HCT116 (cell line): Measurements from ENCODE around the gene OAS2. TPM values are rescaled to one million over a fixed set of nuclear protein-coding genes. Genes with fewer than 3 reads are reported as not detected.

Experiments used
- ATAC-seq: fragments of 200-7000 bp; cut with Tn5 transposase; 2 replicates; pipeline ENCODE4 v1.9.1; 2020; ENCODE audit warnings: mild to moderate bottlenecking, moderate library complexity
- BruUV-seq: library from RNA; stranded (reverse); fragments of 400-500 nt; replicated peaks from 2 replicates; lab custom pipeline; 2021; lab: Mats Ljungman, UMichigan
- CTCF ChIA-PET: fragments of 300-600 bp; sonication (Branson Sonifier 250); formaldehyde crosslinking; loops from one replicate; lab custom pipeline; 2021; ENCODE audit warnings: antibody characterized with exemption; lab: Charles Lee
- POLR2A ChIA-PET: fragments of 300-600, 350-600 bp; sonication (Branson Sonifier 250); formaldehyde crosslinking; loops from one replicate; lab custom pipeline; 2021; ENCODE audit warnings: antibody characterized with exemption; lab: Charles Lee
- RAD21 ChIA-PET, 2 experiments: fragments of 300-600 bp; sonication (Branson Sonifier 250); formaldehyde crosslinking; loops; one replicate each; lab custom pipeline; 2023; ENCODE audit warnings: low total read pairs in 2 of 2; ENCODE audit not compliant: uncharacterized antibody in 2 of 2, unreplicated experiment in 2 of 2, low non-redundant PET in 1 of 2; lab: Charles Lee
- DNase-seq: peaks from one replicate; pipeline ENCODE4 v3.0.0-alpha.2; 2010; ENCODE audit warnings: low read depth, low spot score
- H2AFZ ChIP-seq: fragments of 200-600 bp; shearing (Covaris generic), sonication (generic); 2 replicates; pipeline ENCODE4 v1.6.1; 2017; ENCODE audit warnings: low read depth, mixed run types, mixed read lengths, antibody characterized with exemption, low read length; ENCODE audit not compliant: poor library complexity, severe bottlenecking
- H3K27ac ChIP-seq: 2 replicates; pipeline ENCODE4 v1.5.1; 2012; ENCODE audit warnings: low read depth, low read length
- H3K27me3 ChIP-seq: fragments of 200-600 bp; sonication (generic); 2 replicates; pipeline ENCODE4 v1.6.1; 2016; ENCODE audit warnings: mixed run types, low read length, mixed read lengths; ENCODE audit not compliant: insufficient read depth
- H3K36me3 ChIP-seq, 2 experiments: fragments of 200-500 bp in 1 of 2; fragments of 200-600 bp in 1 of 2; sonication (Bioruptor generic) in 1 of 2; sonication (generic) in 1 of 2; 2 replicates each; pipeline versions ENCODE4 v1.5.1 to v1.6.1; 2014 to 2016; ENCODE audit warnings: low read length in 2 of 2, inconsistent platforms in 1 of 2, mixed read lengths in 1 of 2, mixed run types in 1 of 2; ENCODE audit not compliant: insufficient read depth in 2 of 2, control insufficient read depth in 1 of 2
- H3K4me1 ChIP-seq, 2 experiments: fragments of 200-600 bp in 1 of 2; sonication (generic) in 1 of 2; 2 replicates each; pipeline versions ENCODE4 v1.5.1 to v1.6.1; 2012 to 2017; ENCODE audit warnings: low read length in 2 of 2, inconsistent platforms in 1 of 2, mild to moderate bottlenecking in 1 of 2, mixed read lengths in 1 of 2, mixed run types in 1 of 2, moderate library complexity in 1 of 2; ENCODE audit not compliant: insufficient read depth in 2 of 2, control insufficient read depth in 1 of 2
- H3K4me2 ChIP-seq: fragments of 200-600 bp; sonication (generic); 2 replicates; pipeline ENCODE4 v1.6.1; 2017; ENCODE audit warnings: mixed run types, low read length, mixed read lengths
- H3K4me3 ChIP-seq, 2 experiments: fragments of 200-600 bp in 1 of 2; sonication (generic) in 1 of 2; replicated peaks in 1 of 2; 2 replicates each; pipeline ENCODE4 v1.5.1; 2011 to 2016; ENCODE audit warnings: low read length in 2 of 2, control low read depth in 1 of 2, low read depth in 1 of 2, mild to moderate bottlenecking in 1 of 2, mixed read lengths in 1 of 2, mixed run types in 1 of 2
- H3K79me2 ChIP-seq: fragments of 200-600 bp; sonication (generic); 2 replicates; pipeline ENCODE4 v1.6.1; 2017; ENCODE audit warnings: mild to moderate bottlenecking, mixed run types, low read length, moderate library complexity, mixed read lengths; ENCODE audit not compliant: insufficient read depth
- H3K9ac ChIP-seq: fragments of 200-600 bp; sonication (generic); 2 replicates; pipeline ENCODE4 v1.6.1; 2016; ENCODE audit warnings: low read length, mixed read lengths
- H3K9me2 ChIP-seq: fragments of 200-600 bp; sonication (generic), shearing (Covaris generic); 2 replicates; pipeline ENCODE4 v1.6.1; 2017; ENCODE audit warnings: mixed run types, mild to moderate bottlenecking, moderate library complexity; ENCODE audit not compliant: insufficient read depth
- H3K9me3 ChIP-seq, 2 experiments: fragments of 200-500 bp in 1 of 2; fragments of 200-600 bp in 1 of 2; sonication (Bioruptor generic) in 1 of 2; sonication (generic) in 1 of 2; 2 replicates each; pipeline ENCODE4 v1.6.1; 2014 to 2017; ENCODE audit warnings: low read length in 2 of 2, mixed read lengths in 2 of 2, inconsistent platforms in 1 of 2, low read depth in 1 of 2, mild to moderate bottlenecking in 1 of 2, mixed run types in 1 of 2, moderate library complexity in 1 of 2; ENCODE audit not compliant: control insufficient read depth in 1 of 2, insufficient read depth in 1 of 2
- H4K20me1 ChIP-seq: fragments of 200-600 bp; sonication (generic), shearing (Covaris generic); 2 replicates; pipeline ENCODE4 v1.6.1; 2017; ENCODE audit warnings: mixed run types, mild to moderate bottlenecking, moderate library complexity; ENCODE audit not compliant: insufficient read depth
- CEBPB ChIP-seq: IDR thresholded peaks from 2 replicates; pipeline ENCODE4 v1.6.1; 2012; ENCODE audit warnings: low read depth
- EZH2phosphoT487 ChIP-seq: fragments of 200-600 bp; IDR thresholded peaks from 2 replicates; pipeline ENCODE4 v1.6.1; 2018; ENCODE audit warnings: antibody characterized with exemption, borderline replicate concordance
- FOSL1 ChIP-seq: IDR thresholded peaks from 2 replicates; pipeline ENCODE4 v1.6.1; 2012; ENCODE audit warnings: low read depth
- SRF ChIP-seq: IDR thresholded peaks from 2 replicates; pipeline ENCODE4 v1.6.1; 2012; ENCODE audit warnings: low read depth
- TCF7L2 ChIP-seq: IDR thresholded peaks from 2 replicates; pipeline ENCODE4 v1.7.0; 2011; ENCODE audit warnings: borderline replicate concordance, inconsistent platforms; ENCODE audit not compliant: insufficient read depth, insufficient read length; ENCODE audit errors: extremely low read depth
- ZBTB33 ChIP-seq: IDR thresholded peaks from 2 replicates; pipeline ENCODE4 v1.6.1; 2011; ENCODE audit warnings: mild to moderate bottlenecking, low read length, moderate library complexity; ENCODE audit not compliant: insufficient replicate concordance; ENCODE audit errors: extremely low read depth
- intact Hi-C: fragments of 100-400 bp; cut with micrococcal nuclease; formaldehyde crosslinking; loops from 2 replicates; pipeline ENCODE4 v1.10.0; 2022
- total RNA-seq: library from RNA; stranded (reverse); gene quantifications from one replicate; pipeline ENCODE4 v1.2.1, GENCODE V29; 2021; ENCODE audit not compliant: unreplicated experiment

The OAS2 gene
- total RNA-seq, 1 experiment from 2014 or later: 0.30 TPM

- DNase-seq (no peak), ATAC-seq (no peak)
- no TSS peak for BruUV-seq
- RAD21 ChIA-PET: no interaction called here
- Histone ChIP-seq H3K27me3 (peaks cover 11% of the 10 kb centered on the region; the same call in 1 of the 2 replicates), H3K36me3 (no peaks in the 10 kb centered on the region), H3K27ac (no peak overlapping the region), H3K4me1 (no peaks in the 10 kb centered on the region), H2AFZ (no peak overlapping the region), H3K4me3 (no peak overlapping the region), H3K9me2 (no peaks in the 10 kb centered on the region), H3K79me2 (no peaks in the 10 kb centered on the region), H4K20me1 (no peaks in the 10 kb centered on the region), H3K4me2 (no peak overlapping the region), H3K9ac (no peak overlapping the region), H3K9me3 (no peaks in the 10 kb centered on the region)
- POLR2A ChIA-PET: no interaction called here
- no peak for TF ChIP-seq ZBTB33
- TF ChIP-seq CEBPB: no peak
- no peak for TF ChIP-seq EZH2phosphoT487
- TF ChIP-seq SRF: no peak
- no peak for TF ChIP-seq TCF7L2
- no peak for TF ChIP-seq FOSL1
- CTCF ChIA-PET: no interaction called here
- intact Hi-C loops: no loop called here
Measured at GRCh38 chr12:113057565-113058485, 79.5 kb downstream of the OAS2 start.
